Body of pancreas (tissue), 4 donors: Measurements from ENCODE around the gene COL9A3. TPM values are rescaled to one million over a fixed set of nuclear protein-coding genes. Genes with fewer than 3 reads are reported as not detected.

Experiments used
- ATAC-seq: fragments of 150-250 bp; one replicate; pipeline ENCODE4 v1.9.1; 2016
- DNase-seq, 4 donors: peaks; one replicate each; pipeline ENCODE4 v3.0.0-alpha.2; 2019
- H3K27ac ChIP-seq, 4 donors: fragments of 200-600 bp; sonication (generic); 1 replicate in 3 of 4; 2 replicates in 1 of 4; pipeline versions ENCODE4 v1.5.1 to v1.6.1; 2016 to 2019; ENCODE audit warnings: mild to moderate bottlenecking in 1 of 4, mixed read lengths in 1 of 4, moderate library complexity in 1 of 4
- H3K27me3 ChIP-seq, 2 donors: fragments of 200-600 bp; sonication (generic); one replicate each; pipeline ENCODE4 v1.6.0; 2016; ENCODE audit warnings: mild to moderate bottlenecking in 1 of 2
- H3K36me3 ChIP-seq, 2 donors: fragments of 200-600 bp; sonication (generic); replicated peaks in 1 of 2; 2 replicates each; pipeline ENCODE4 v1.5.1; 2016; ENCODE audit warnings: low read depth in 2 of 2; ENCODE audit not compliant: insufficient read depth in 1 of 2
- H3K4me1 ChIP-seq: fragments of 200-600 bp; sonication (generic); one replicate; pipeline ENCODE4 v1.6.0; 2016
- H3K4me3 ChIP-seq, 2 donors: fragments of 200-600 bp; sonication (generic); 1 replicate in 1 of 2; 2 replicates in 1 of 2; pipeline ENCODE4 v1.5.1; 2016 to 2019
- H3K9me3 ChIP-seq, 3 donors: fragments of 200-600 bp; sonication (generic); 1 replicate in 2 of 3; 2 replicates in 1 of 3; pipeline ENCODE4 v1.5.1; 2016
- CTCF ChIP-seq, 7 experiments: fragments of 450-650 bp in 4 of 7; fragments of 200-600 bp in 3 of 7; sonication (generic) in 3 of 7; IDR thresholded peaks; one replicate each; pipeline ENCODE4 v1.5.1; 2016 to 2019; ENCODE audit warnings: antibody characterized with exemption in 7 of 7
- POLR2A ChIP-seq, 3 donors: fragments of 450-650 bp; IDR thresholded peaks; one replicate each; pipeline ENCODE4 v1.6.1; 2016; ENCODE audit warnings: antibody characterized with exemption in 3 of 3, mild to moderate bottlenecking in 2 of 3
- WGBS, 2 donors: methylation state at CpG; one replicate each; pipeline ENCODE4 v1.1.5; 2017; 5-methylcytosine and 5-hydroxymethylcytosine counted together
- intact Hi-C: fragments of 100-400 bp; cut with DNase I; formaldehyde crosslinking; loops from one replicate; pipeline ENCODE4 v1.15.1; 2023
- total RNA-seq, 2 donors: library from RNA; depleted of rRNA; stranded (reverse); fragments of >200 nt; gene quantifications; one replicate each; pipeline ENCODE4 v1.1.0, GENCODE V29; 2016

COL9A3 gene
- total RNA-seq, 2 donors from 2014 or later = 25.2 to 69.5 TPM

- intact Hi-C loops = no loop called here
- Histone ChIP-seq H3K4me3 (no peak overlapping the region), H3K36me3 (no peaks in the 10 kb centered on the region), H3K27ac (no peak overlapping the region), H3K4me1 (peaks cover 18% of the 10 kb centered on the region), H3K9me3 (no peaks in the 10 kb centered on the region), H3K27me3 (no peaks in the 10 kb centered on the region)
- DNase-seq = no peak
- ATAC-seq = no peak
- WGBS, 2 donors = 66 to 74% methylated on average over 14 to 24 of the region's 24 CpGs
- TF ChIP-seq CTCF (IDR thresholded peaks at IDR 0.05) (no peak), POLR2A (IDR thresholded peaks at IDR 0.05) (no peak)
These were observed 38.0 kb upstream of the COL9A3 start for GRCh38 chr20:62778601-62779416.

GRCh38 chr20:62779417-62779685, 37.5 kb upstream of the COL9A3 start:
- H3K27me3 ChIP-seq = no peaks in the 10 kb centered on the region
- no peak overlapping the region for H3K27ac ChIP-seq
- no peak overlapping the region for H3K4me3 ChIP-seq
- peaks cover 12% of the 10 kb centered on the region for H3K4me1 ChIP-seq
- WGBS, 2 donors = 64 to 71% methylated on average over 5 to 7 of the region's 7 CpGs
- TF ChIP-seq POLR2A (IDR thresholded peaks at IDR 0.05) (no peak), CTCF (IDR thresholded peaks at IDR 0.05) (no peak)
- ATAC-seq = no peak
- H3K9me3 ChIP-seq = no peaks in the 10 kb centered on the region
- intact Hi-C loops = no loop called here
- no peaks in the 10 kb centered on the region for H3K36me3 ChIP-seq
- DNase-seq = no peak

- no peaks in the 10 kb centered on the region for H3K9me3 ChIP-seq
- WGBS, 2 donors = 41 to 44% methylated on average over 18 to 20 of the region's 20 CpGs
- DNase-seq (no peak), ATAC-seq (no peak)
- H3K27me3 ChIP-seq = no peaks in the 10 kb centered on the region
- no peaks in the 10 kb centered on the region for H3K36me3 ChIP-seq
- intact Hi-C loops = loop anchor here (10.0 kb wide), 1 partner anchor 275 kb away; no protein-coding TSS in a partner anchor
- TF ChIP-seq CTCF (IDR thresholded peaks at IDR 0.05) = no peak
- no peak for TF ChIP-seq POLR2A (IDR thresholded peaks at IDR 0.05)
- peaks cover 7% of the 10 kb centered on the region for H3K4me1 ChIP-seq
- no peak overlapping the region for H3K4me3 ChIP-seq
- no peak overlapping the region for H3K27ac ChIP-seq
These were observed 36.6 kb upstream of the COL9A3 start for GRCh38 chr20:62780204-62780603.

GRCh38 chr20:62780696-62781095, 36.2 kb upstream of the COL9A3 start:
- no peaks in the 10 kb centered on the region for H3K9me3 ChIP-seq
- no peaks in the 10 kb centered on the region for H3K36me3 ChIP-seq
- no peak overlapping the region for H3K4me3 ChIP-seq
- ATAC-seq = no peak
- H3K27me3 ChIP-seq = no peaks in the 10 kb centered on the region
- no peak for DNase-seq
- intact Hi-C loops = loop anchor here (10.0 kb wide), 1 partner anchor 276 kb away; no protein-coding TSS in a partner anchor
- no peak overlapping the region for H3K27ac ChIP-seq
- H3K4me1 ChIP-seq = peaks cover 7% of the 10 kb centered on the region
- TF ChIP-seq CTCF (IDR thresholded peaks at IDR 0.05) = no peak
- no peak for TF ChIP-seq POLR2A (IDR thresholded peaks at IDR 0.05)
- 59 to 71% methylated on average over 17 of the region's 17 CpGs for WGBS, 2 donors
